HG02610 (cell line): Measurements from ENCODE around the gene HEXIM1.

Source experiments
- ATAC-seq: cut with Tn5 transposase; IDR thresholded peaks from one replicate; pipeline ENCODE4 v1.9.1; 2021; ENCODE audit warnings: mild to moderate bottlenecking, moderate library complexity; ENCODE audit not compliant: unreplicated experiment

The HEXIM1 gene

DNA sequence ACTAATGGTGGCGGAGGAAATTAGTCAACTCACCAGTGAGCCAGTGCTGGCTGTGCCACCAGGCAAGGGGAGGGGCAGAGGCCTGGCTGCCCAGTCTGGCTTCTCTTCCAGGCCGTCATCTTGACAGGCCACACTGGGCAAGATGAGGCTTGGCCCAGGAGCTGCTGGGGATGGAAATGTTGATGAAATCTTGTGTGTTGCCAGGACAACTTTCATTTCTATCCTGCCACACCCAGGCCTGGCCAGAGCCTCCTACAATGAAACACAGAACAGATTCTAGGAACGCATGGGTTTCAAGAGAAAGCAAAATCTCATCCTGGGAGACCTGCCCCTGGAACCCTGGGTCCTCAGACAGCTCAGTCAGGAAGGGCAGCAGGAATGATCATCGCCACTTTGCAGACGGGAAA lies 22.7 kb downstream of the HEXIM1 start:
- ATAC-seq, result no peak

GRCh38 chr17:45171338-45172231 lies 23.3 kb downstream of the HEXIM1 start:
- ATAC-seq, result no peak

DNA sequence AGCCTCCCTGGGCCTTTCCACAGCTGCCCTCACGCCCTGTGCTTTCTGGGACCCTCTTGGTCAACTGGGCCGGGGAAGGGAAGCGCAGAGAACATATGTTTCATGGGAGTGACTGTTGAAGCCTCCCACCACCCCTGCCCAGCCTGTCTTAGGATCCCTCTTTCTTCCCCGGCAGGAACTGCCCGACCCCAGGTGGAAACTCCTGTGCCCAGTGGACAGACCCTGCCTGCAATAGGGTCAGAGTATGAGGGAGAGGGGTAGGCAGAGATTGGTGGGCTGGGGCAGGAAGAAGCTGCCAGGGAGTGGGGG lies 23.9 kb downstream of the HEXIM1 start:
- no peak for ATAC-seq

DNA sequence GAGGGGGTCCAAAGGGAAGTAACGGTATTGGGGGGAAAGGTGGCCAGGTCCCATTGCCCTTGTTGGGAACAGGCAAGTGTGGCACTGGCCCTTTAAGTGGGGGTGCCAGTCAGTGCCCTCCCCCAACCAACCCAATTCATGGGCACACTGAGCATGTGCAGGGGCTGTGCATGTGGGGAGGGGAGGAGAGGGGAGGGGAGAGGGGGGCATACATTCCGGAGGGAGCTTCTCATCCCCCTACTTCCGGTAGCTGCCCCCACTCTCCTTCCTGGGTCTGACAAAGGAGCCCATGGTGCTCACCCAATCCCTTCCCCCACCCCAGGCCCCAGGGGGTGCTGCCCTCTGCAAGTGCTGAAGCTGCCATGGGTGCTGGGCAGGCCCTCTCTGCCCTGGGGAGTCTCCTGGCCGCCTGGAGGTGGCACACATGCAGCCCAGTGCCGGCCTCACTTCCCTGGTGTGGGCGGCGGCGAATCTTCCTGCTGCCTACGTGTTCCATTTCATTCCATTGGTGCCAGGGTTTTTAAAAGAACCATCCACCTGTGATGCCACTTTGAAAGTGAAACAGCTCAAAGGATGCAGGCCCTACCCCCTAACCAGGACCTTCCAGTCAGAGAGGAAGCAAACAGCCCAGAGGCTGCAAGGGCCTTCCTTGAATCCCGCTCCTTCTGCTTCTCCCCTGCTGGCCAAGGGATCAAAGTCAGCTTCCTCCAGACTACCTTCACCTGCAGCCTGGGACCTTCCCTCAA lies 24.4 kb downstream of the HEXIM1 start:
- no peak for ATAC-seq

DNA sequence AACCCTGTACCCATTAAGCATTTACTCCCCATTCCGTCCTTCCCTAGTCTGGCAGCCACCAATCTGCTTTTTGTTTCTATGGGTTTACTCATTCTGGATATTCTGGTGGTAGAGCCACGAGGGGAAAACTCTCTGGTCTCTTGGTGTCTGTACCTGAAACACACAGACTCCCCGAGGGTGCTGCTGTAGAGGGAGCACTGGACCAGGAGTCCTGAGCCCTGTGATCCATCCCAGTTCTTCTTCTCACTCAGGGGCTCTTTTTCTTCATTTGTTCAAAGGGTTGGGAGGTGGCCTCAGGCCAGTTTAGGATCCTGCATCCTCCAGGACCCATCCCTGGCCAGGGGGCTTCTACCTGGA lies 27.5 kb downstream of the HEXIM1 start:
- no peak for ATAC-seq

GRCh38 chr17:45177563-45177962 lies 29.3 kb downstream of the HEXIM1 start:
- no peak for ATAC-seq

GRCh38 chr17:45184144-45184543 lies 35.9 kb downstream of the HEXIM1 start:
- ATAC-seq, result no peak

DNA sequence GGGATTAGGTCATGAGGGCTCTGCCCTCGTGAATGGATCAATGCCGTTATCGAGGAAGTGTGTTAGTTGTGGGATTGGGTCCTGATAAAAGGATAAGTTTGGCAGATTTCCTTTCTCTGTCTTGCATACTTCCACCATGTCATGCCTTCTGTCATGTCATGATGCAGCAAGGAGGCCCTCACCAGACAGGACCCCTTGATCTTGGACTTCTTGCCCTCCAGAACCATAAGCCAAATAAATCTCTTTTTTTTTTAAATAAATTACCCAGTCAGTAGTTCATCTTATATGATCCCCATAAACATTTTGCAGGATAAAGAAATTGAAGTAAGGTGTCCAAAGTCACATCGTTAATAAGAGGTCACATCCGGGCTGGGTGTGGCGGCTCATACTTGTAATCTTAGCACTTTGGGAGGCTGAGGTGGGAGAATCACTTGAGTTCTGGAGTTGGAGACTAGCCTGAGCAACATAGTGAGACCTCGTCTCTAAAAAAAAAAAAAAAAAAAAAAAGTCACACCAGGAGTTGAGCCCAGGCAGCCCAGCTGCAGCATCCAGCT lies 38.6 kb downstream of the HEXIM1 start:
- no peak for ATAC-seq

DNA sequence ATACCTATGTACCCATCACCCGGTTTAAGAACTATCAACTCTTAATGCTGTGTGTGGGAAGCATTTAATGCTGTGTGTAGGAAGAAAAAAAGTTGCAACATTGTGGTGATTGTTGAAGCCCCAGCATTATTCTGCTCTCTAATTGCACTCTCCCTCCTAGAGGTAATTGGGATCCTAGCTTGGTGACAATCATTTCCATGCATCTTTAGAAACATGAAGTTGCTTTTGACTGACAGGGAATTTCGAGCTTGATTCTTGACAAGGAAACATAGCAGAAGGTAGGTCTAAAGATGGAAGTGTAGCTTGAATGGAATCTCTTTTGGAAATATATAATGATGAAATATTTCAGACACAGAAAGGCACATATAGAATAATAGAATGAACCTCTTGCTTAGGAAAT lies 40.7 kb downstream of the HEXIM1 start:
- ATAC-seq, result no peak

DNA sequence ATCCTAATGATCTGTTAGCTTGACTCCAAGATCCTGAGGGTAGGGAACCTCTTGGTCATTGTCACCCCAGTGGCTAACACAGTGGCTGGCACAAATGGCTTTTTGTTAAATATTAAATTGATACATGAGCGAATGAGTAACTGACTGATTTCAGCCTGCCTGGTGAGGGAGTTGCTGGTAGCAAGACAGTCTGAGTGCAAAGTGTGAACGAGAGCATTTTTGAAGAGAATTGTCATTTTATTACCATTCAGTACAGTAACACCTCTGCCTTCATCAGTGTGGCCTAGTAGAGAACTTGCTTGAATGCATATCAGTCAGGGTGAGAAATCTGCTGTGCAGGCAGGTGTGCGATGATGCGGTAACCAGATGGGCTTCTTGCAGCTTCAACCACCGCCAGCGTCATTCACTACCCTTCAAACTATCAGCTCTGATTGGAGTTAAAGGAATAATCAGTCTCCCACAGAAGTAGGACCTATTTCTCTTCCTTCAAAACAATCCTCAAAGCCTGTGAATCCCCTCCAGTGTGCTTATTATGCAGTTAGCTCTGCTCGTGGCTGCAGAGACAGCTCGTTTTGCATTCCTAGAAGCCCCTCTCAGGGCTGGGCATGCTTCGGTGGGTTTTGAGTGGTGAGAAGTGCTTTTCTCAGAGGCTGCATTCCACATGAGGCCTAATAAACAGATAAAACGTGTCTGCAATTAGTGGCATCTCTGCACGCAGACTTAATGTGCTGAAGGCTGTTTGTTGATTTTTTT lies 42.4 kb downstream of the HEXIM1 start:
- ATAC-seq, result no peak

DNA sequence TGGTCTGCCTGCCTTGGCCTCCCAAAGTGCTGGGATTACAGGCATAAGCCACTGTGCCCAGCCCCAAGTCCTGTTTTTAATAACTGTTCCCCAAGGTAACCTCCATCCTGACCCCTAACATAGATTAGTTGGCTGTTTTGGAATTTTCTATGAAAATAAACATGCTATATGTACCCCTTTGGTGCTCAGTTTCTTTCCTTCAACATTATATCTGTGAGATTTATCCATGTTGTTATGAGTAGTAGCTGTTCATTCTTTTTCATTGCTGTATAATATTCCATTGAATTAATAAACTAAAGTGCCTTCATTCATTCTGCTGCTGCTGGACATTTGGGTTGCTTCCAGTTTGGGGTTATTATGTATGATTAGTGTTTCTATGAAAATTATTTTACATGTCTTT lies 47.1 kb downstream of the HEXIM1 start:
- no peak for ATAC-seq

- no peak for ATAC-seq
These were observed 48.8 kb downstream of the HEXIM1 start for GRCh38 chr17:45197108-45197507.

DNA sequence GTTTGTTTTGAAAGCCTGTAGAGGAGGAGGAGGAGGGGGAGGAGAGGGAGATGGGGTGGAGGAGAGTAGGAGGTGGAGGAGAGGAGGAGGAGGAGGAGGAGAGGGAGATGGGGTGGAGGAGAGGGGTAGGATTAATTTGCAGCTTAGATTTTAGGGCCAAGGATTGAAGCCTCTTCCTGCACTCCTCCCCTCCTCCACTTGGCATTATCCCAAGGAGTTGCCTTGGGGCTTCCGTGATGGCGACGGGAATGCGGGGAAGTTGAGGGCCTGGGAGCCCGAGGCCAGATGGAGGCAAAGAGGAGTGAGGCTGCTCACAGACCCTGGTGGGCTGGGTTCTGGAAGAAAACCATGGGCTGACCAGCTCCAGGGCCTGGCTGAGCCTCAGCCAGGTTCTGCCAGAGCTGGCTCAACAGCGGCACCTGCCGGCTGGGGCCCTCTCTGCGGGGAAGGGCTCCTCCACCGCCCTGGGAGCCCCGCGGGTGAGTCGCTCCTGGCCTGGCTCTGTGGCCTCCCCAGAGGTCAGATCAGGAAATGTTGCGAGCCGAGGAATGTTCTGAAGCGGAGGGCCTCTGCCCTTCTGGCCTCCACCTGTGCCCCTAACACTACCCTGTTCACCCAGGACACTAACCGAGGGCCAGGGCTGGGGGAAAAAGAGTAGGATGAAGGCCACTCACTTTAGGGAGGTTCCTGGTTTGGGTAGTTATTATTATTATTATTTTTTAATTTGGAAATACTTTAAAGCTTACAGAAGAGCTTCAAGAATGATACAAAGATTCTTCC lies 49.5 kb downstream of the HEXIM1 start:
- peak; percentile 86 for ATAC-seq

DNA sequence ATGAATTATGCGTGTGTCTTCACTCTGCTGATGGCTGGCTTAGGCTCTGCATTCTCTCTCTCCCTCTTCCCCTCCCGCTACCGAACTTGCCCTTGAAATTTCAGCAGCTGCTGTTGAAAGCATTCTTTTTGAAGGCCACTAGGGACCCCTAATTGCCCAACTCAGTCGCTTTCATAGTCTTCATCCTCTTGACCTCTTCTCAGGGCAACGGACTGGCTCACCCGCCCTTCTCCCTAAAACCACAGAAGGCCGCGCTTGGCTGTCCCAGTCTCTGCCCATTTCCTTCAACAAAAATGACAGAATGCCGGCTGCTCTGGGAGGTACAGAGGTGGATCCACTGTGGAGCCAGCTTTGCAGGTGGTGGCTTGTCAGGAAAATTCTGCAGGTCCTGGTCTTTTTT lies 52.4 kb downstream of the HEXIM1 start:
- ATAC-seq, result no peak

- no peak for ATAC-seq
These were observed 53.2 kb downstream of the HEXIM1 start for GRCh38 chr17:45201457-45201856.
